HT-29 (cell line): Measurements from ENCODE around the gene DPH7. TPM values are rescaled to one million over a fixed set of nuclear protein-coding genes. Genes with fewer than 3 reads are reported as not detected.
"Not testable (repeated sequence)": the region's sequence is repeated elsewhere in the genome, so short reads cannot be mapped to it uniquely, and the experiment has no call there.

Source experiments
- DNase-seq: peaks from one replicate; pipeline ENCODE4 v3.0.0-alpha.2; 2015; ENCODE audit warnings: low spot score
- total RNA-seq: library from RNA; depleted of rRNA; stranded (reverse); fragments of >200 nt; shearing (Covaris generic); gene quantifications from 2 replicates; pipeline ENCODE4 v1.2.3, GENCODE V29; 2014

Gene DPH7
- total RNA-seq, 1 experiment from 2014 or later, result 54.5 TPM

- DNase-seq, result peak; percentile 47
These were observed 27.4 kb upstream of the DPH7 start for GRCh38 chr9:137606005-137606621.

DNA sequence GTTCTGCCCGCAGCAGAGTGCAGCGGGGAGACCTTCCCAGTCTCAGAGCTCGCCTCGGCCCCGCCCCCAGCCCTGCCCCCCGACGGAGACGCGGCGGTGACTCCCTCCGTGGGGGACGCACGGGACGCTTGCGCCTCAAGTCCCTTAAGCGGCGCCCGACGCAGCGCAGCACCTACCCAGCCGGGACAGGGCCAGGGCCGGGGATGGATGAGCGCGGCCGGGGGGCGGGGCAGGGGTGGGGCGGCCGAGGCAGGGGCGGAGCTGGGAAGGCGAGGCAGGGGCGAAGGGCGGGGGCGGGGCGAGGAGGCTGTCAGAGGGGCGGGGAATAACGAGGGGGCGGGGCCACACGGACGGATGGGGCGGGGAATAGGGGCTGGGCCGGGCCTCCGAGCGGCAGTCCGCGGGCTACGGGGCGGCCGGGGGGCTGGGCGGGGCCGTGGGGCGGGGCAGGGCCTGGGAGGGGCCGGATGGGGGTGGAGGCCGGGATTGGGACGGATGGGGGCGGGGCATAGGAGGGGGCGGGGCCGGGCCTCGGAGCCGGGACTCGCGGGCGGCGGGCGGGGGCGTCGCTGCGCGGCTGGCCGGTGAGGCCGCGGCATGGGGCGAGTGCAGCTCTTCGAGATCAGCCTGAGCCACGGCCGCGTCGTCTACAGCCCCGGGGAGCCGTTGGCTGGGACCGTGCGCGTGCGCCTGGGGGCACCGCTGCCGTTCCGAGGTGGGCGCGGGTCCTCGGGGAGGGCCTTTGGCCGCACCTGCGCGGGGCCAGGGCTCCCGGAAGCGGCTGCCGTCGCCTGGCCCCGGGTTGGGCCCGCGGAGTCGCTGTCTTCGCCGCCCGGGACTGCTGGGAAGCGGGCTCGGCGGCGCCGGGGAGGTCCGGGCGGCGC, 26.6 kb upstream of the DPH7 start, which contains the start of gene ARRDC1:
Gene ARRDC1, plus strand, starts transcription at position 566 of the 884 bp plus-strand sequence. Its CDS starts 32 bp downstream, at position 598.
- peak; percentile 88 for DNase-seq

DNA sequence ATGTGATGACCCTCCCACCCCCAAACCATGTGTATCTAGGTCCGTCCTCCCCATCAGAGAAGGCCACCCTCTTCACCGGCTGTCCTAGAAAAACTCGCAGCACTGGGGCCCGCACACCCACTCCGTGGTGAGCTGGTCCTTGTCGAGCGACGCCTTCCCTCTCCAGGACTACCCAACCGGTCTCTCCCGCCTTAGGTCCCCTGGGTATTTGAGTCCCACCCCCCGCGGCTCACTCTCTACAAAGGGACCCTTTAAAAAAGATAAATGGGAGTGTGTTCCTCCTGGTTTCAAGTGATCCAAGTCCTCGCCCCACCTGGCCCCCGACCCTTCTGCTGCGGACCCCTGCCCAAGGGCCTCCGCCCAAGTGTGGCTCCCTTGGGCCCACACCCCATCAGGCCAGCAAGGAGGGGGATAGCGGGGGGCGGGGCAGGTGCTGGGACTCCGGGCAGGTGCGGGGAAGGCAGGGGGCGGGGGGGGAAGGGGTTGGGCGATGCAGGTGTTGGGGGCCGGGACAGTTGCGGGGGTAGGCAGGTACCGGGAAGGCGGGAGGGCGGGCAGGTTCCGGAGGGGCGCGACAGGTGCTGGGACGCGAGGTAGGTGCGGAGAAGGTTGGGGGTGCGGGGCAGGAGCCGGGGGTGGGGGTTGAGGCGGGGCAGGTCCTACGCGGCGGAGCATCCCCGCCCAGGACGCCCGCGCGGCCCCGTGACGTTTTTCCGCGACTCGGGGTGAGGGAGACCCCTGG, 25.8 kb upstream of the DPH7 start:
- no peak for DNase-seq

DNA sequence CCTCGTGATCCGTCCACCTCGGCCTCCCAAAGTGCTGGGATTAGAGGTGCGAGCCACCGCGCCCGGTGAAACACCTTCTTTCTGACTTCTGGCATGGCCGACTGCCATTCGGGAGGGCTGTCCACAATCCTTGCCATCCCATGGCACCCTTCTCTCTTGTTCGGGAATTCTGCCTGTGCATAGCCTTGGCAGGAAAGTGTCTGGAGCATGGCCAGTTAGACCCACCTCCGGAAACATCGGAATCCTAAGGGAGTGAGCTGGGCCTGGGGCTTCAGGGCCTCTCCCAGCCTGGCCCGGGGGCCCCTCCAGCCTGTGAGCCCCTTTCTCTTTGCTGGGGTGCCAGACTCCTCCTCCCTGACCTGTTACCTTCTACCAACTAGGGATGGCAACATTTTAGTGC, 25.2 kb upstream of the DPH7 start:
- no peak for DNase-seq

- DNase-seq, result no peak
These were observed 23.9 kb upstream of the DPH7 start for GRCh38 chr9:137602661-137603060.

- no peak for DNase-seq
These were observed 20.2 kb upstream of the DPH7 start for GRCh38 chr9:137598943-137599342.

DNA sequence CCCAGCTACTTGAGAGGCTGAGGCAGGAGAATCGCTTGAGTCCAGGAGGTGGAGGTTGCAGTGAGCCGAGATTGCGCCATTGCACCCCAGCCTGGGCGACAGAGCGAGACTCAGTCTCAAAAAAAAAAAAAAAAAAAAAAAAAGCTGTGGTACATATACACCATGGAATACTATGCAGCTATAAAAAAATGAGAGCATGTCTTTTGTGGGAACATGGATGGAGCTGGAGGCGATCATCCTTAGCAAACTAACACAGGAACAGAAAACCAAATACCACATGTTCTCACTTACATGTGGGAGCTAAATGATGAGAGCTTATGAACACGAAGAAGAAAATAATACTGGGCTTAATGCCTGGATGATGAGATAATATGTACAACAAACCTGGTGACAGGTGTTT, 17.9 kb upstream of the DPH7 start:
- not testable (repeated sequence) for DNase-seq

DNA sequence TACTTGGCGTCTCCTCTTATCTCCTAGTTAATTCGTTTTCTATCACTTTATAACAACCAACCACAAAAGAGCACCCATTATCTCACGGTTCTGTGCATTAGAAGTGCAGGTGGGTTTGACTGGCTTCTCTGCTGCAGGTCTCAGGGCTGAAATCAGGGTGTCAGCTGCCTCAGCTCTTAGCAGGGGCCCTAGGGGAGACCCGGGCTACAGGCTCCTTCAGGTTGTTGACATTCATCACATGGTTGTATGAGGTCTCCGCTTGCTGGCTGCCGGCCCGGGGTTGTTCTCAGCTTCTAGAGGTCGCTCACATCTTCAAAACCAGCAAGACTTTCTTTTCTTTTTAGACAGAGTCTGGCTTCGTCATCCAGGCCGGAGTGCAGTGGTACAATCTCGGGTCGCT, 14.5 kb upstream of the DPH7 start:
- DNase-seq, result no peak

DNA sequence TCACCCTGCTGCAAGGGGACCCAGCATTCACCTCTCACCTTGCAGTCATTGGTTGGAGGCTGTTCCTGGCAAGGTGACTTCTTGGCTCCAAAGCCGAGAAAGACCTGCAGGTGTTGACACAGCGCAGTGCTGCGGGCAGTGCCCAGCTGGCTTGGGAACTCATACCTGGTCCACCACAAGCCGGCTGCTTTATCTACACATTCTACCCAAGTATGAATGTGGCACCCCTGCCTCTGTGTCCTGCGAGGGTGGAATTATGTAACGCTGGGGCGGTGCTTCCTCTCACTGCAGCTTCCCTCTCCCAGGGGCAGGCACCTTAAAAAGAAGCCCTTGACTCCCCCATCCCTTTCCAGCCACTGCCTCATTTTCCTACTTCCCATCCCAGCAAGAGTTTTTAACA, 14.0 kb upstream of the DPH7 start:
- DNase-seq, result no peak

- DNase-seq, result peak; percentile 91
These were observed 12.0 kb upstream of the DPH7 start, which contains the start of gene ZMYND19 for GRCh38 chr9:137590469-137591383. Gene ZMYND19 (minus strand): TSS chr9:137590512. CDS start chr9:137590263, 249 bp downstream.

GRCh38 chr9:137590123-137590468, 11.4 kb upstream of the DPH7 start:
- DNase-seq, result no peak

- DNase-seq, result peak; percentile 32
These were observed 10.9 kb upstream of the DPH7 start for GRCh38 chr9:137589441-137590122.

DNA sequence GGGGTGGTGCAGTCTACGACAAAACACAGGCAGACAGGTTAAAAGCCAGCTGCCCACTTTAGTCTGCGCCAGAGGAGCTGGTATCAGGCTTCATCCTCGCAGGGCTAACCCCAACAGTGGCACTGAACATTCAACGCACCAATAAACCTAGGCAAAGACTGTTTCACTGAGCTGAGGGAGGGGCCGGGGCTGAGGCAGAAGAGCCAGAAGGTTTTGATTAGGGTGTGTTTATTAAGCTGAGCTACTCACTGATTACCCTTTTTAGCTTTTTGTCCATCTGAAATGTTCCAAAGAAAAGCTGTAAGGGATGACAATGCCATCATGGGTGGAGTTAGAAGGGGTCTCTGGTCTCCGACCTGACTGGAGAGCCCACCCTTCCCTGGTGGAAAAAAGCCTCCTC, 10.2 kb upstream of the DPH7 start:
- no peak for DNase-seq

DNA sequence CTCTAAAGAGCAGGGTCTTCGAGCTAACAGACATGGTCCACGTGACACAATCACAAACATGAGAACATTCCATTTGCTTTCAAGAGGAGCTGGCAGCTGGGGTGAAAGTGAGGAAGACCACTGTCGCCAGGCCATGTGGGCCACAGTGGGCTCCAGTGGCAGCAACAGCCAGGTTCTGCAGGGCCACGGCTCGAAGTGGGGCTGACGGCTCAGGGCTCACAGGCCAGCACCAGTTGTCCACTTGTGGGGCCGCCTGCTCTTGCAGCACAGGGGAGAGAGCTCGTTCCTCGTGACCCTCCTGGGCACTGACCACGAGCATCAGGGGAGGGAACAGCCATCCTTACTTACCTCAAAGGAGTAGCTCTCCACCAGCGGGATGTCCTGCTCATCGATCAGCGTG, 9.6 kb upstream of the DPH7 start:
- no peak for DNase-seq

DNA sequence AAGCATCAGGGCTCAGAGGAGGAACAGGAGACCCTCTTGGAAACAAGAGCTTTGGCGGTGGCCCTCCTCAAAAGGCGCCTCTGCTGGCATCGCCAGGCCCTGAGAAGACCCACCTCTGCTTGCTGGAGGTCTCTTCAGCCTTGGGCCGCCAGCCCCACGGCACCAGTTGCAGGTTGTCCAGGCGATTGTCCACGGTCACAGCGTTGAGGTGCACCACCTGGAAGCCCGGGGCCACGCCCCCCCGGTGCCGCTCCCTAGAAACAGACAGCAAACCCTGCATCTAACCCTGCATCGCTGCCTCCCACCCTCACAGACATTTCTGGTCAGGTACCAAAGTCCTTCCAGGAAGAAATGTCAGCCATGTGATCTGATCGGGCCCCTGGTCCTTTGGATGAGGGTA, 8.1 kb upstream of the DPH7 start:
- no peak for DNase-seq

DNA sequence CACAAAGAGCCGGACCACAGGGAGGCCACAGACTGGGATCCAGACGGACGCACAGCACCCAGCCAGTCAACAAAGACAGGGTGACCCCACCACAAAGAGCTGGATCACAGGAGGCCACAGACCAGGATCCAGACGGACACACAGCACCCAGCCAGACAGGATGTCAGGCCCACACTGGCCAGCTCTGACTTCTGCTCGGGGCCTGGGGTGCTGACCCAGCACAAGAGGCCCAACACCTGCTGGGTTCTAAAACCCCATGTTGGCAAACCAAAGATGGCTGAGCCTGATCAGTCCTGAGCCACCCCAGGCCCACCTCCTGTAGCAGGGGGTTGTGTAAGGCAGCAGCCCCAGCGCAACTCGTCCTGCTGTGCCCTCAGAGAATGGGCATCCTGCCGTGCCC, 5.2 kb upstream of the DPH7 start:
- no peak for DNase-seq

DNA sequence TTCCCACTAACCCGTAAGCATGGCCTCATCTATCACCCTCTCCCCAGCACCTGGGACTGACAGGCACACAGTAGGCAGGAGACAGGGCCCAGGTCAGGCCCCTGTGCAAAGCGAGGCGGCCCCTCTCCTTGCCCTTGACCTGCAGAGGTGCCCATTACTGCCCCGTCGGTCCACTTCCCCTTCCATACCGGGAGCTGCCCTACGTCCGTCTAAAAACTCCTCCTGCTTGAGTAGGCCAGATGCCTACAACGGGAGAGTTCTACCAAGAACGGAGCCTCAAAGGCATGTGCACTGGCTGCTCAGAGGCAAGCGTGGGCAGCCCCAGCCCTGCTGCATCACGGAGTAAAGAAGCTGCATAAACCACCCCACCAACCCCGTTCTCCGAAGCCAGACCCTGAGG, 4.6 kb upstream of the DPH7 start:
- DNase-seq, result no peak

- no peak for DNase-seq
These were observed 3.6 kb upstream of the DPH7 start for GRCh38 chr9:137582286-137582860.

DNA sequence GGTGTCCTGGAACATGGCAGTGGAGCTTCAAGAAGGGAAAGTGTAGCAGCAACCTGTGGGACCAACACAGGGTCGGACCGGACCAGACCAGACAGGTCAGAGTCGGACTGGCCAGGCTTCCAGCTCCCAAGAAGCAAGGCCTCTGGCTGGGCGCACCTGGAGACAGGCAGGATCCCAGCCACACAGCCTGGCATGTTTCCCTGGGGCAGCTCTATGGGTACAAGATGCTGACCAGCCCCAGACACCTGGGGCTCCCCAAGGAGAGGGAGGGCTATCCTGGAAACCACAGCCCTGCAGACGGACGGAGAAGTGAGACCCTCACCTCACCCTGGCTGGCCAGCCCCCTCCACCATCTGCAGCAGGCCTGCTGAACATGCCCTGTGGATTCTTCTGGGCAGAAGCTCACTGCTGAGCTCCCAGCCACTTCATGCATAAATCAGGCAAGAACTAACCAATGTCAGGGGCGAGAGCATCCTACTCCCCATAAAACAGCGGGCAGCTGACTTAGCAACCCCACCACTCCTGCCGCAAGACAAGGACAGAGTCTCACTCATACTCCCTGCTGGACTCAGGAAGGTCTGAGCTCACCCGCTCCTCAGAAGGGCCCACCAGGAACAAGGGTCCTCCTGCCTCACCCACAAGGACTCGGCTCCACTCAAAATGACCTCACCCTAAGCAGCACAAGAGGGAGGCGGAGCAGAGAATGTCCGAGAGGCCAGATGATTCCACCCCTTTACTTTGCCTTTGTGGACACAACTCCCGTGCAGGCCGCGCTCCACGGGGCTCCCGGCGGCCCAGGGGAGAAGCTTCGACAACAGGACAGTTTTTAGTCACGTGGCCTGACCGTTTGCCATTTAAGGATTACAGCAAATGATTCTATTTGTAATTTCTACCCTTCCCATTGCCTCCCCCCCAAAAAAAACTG, 2.9 kb upstream of the DPH7 start:
- no peak for DNase-seq
